Osteocyte (in vitro differentiated cells): ENCODE results near the gene NFATC4. TPM values are rescaled to one million over a fixed set of nuclear protein-coding genes. Genes with fewer than 3 reads are reported as not detected.

Source experiments
- DNase-seq: peaks from one replicate; pipeline ENCODE4 v3.0.0; 2021; ENCODE audit warnings: mixed read lengths; ENCODE audit not compliant: unreplicated experiment; ENCODE audit errors: extremely low spot score
- H3K27ac Mint-ChIP-seq: one replicate; pipeline ENCODE4 v1.8.0; 2021; ENCODE audit warnings: mild to moderate bottlenecking, mixed read lengths; ENCODE audit not compliant: unreplicated experiment
- H3K27me3 Mint-ChIP-seq: one replicate; pipeline ENCODE4 v1.8.0; 2021; ENCODE audit warnings: mixed read lengths; ENCODE audit not compliant: unreplicated experiment
- H3K36me3 Mint-ChIP-seq: one replicate; pipeline ENCODE4 v1.8.0; 2021; ENCODE audit warnings: mixed read lengths; ENCODE audit not compliant: unreplicated experiment
- H3K4me1 Mint-ChIP-seq: one replicate; pipeline ENCODE4 v1.8.0; 2021; ENCODE audit warnings: mixed read lengths; ENCODE audit not compliant: unreplicated experiment
- H3K4me3 Mint-ChIP-seq: one replicate; pipeline ENCODE4 v1.8.0; 2021; ENCODE audit warnings: mild to moderate bottlenecking, moderate library complexity, mixed read lengths; ENCODE audit not compliant: unreplicated experiment
- H3K9me3 Mint-ChIP-seq: one replicate; pipeline ENCODE4 v1.8.0; 2021; ENCODE audit warnings: mixed read lengths; ENCODE audit not compliant: unreplicated experiment
- total RNA-seq: library from RNA; stranded (reverse); gene quantifications from 2 replicates; pipeline ENCODE4 v1.2.1, GENCODE V29; 2021
- TF ChIP-seq, protein P1 (sequence below): fragments of 200-600 bp; sonication (generic); IDR thresholded peaks from 2 replicates; pipeline ENCODE4 v1.5.0; 2021; ENCODE audit warnings: antibody characterized with exemption, mild to moderate bottlenecking, moderate library complexity

Gene NFATC4
- total RNA-seq, 1 donor from 2014 or later = 223 TPM

DNA sequence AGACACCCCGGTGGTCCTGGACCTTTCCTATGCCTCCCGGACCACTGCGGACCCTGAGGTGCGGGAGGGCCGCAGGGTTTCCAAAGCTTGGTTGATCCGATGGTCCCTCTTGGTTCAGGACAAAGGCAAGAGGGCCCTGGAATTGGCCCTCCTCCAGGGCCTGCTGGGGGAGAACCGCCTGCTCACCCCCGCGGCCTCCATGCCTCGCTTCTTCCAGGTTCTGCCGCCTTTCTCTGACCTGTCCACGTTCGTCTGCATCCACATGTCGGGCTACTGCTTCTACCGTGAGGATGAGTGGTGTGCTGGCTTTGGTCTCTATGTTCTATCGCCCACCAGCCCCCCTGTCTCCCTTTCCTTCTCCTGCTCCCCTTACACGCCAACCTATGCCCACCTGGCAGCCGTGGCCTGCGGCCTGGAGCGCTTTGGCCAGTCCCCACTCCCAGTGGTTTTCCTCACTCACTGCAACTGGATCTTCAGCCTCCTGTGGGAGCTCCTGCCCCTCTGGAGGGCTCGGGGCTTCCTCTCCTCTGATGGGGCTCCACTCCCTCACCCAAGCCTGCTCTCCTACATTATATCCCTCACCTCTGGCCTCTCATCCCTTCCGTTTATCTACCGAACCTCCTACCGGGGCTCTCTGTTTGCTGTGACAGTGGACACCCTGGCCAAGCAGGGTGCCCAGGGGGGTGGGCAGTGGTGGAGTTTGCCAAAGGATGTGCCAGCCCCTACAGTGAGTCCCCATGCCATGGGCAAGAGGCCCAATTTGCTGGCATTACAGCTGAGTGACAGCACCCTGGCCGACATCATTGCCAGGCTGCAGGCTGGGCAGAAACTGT, 47.7 kb downstream of the NFATC4 start:
- TF ChIP-seq, protein P1, sequence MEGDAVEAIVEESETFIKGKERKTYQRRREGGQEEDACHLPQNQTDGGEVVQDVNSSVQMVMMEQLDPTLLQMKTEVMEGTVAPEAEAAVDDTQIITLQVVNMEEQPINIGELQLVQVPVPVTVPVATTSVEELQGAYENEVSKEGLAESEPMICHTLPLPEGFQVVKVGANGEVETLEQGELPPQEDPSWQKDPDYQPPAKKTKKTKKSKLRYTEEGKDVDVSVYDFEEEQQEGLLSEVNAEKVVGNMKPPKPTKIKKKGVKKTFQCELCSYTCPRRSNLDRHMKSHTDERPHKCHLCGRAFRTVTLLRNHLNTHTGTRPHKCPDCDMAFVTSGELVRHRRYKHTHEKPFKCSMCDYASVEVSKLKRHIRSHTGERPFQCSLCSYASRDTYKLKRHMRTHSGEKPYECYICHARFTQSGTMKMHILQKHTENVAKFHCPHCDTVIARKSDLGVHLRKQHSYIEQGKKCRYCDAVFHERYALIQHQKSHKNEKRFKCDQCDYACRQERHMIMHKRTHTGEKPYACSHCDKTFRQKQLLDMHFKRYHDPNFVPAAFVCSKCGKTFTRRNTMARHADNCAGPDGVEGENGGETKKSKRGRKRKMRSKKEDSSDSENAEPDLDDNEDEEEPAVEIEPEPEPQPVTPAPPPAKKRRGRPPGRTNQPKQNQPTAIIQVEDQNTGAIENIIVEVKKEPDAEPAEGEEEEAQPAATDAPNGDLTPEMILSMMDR = no peak
- no peak overlapping the region for H3K4me3 Mint-ChIP-seq

DNA sequence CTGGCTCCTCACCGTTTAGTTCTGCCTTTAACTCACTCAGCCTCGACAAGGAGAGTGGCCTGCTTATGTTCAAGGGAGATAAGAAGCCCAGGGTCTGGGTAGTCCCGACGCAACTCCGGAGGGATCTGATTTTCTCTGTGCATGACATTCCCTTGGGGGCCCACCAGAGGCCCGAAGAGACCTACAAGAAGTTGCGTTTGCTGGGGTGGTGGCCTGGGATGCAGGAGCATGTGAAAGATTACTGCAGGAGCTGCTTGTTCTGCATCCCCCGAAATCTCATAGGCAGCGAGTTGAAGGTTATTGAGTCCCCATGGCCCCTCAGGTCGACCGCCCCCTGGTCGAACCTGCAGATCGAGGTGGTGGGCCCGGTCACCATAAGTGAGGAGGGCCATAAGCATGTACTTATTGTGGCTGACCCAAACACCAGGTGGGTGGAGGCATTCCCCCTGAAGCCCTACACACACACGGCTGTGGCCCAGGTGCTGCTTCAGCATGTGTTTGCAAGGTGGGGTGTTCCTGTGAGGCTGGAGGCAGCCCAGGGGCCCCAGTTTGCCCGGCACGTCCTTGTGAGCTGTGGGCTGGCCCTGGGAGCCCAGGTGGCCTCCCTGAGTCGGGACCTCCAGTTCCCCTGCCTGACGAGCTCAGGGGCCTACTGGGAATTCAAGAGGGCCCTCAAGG, 48.4 kb downstream of the NFATC4 start:
- H3K4me3 Mint-ChIP-seq = no peak overlapping the region
- peaks cover 22% of the 10 kb centered on the region for H3K36me3 Mint-ChIP-seq
- no peak overlapping the region for H3K27ac Mint-ChIP-seq
- H3K9me3 Mint-ChIP-seq = no peaks in the 10 kb centered on the region
- no peaks in the 10 kb centered on the region for H3K4me1 Mint-ChIP-seq
- no peak for DNase-seq
- H3K27me3 Mint-ChIP-seq = peaks cover 6% of the 10 kb centered on the region
- TF ChIP-seq, protein P1 = no peak

More for the DNA sequence above, 47.7 kb downstream of the NFATC4 start:
- Mint-ChIP-seq H3K27me3 (peaks cover 6% of the 10 kb centered on the region), H3K36me3 (peaks cover 25% of the 10 kb centered on the region), H3K9me3 (no peaks in the 10 kb centered on the region), H3K27ac (peak overlapping the region; percentile 4), H3K4me1 (no peaks in the 10 kb centered on the region)
- no peak for DNase-seq

DNA sequence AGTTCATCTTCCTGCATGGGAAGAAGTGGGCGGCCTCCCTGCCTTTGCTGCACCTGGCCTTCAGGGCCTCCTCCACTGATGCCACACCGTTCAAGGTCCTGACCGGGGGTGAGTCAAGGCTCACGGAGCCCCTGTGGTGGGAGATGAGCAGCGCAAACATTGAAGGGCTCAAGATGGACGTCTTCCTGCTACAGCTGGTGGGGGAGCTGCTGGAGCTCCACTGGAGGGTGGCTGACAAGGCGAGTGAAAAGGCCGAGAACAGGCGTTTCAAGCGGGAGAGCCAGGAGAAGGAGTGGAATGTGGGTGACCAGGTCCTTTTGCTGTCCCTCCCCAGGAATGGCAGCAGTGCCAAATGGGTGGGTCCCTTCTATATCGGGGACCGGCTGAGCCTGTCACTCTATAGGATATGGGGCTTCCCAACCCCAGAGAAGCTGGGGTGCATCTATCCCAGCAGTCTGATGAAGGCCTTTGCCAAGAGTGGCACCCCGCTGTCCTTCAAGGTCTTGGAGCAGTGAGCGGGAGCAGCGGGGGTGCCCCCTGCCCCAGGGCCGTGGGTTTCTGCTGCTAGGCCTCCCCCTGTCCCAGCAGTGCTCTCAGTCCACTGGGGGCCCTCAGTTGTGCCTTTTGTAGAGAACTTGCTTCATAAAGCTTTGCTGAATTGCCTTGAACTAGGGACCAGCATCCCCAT, 49.1 kb downstream of the NFATC4 start:
- Mint-ChIP-seq H3K4me3 (no peak overlapping the region), H3K4me1 (no peaks in the 10 kb centered on the region), H3K9me3 (no peaks in the 10 kb centered on the region), H3K27ac (no peak overlapping the region), H3K36me3 (peaks cover 22% of the 10 kb centered on the region), H3K27me3 (peaks cover 6% of the 10 kb centered on the region)
- TF ChIP-seq, protein P1 = no peak
- DNase-seq = no peak

DNA sequence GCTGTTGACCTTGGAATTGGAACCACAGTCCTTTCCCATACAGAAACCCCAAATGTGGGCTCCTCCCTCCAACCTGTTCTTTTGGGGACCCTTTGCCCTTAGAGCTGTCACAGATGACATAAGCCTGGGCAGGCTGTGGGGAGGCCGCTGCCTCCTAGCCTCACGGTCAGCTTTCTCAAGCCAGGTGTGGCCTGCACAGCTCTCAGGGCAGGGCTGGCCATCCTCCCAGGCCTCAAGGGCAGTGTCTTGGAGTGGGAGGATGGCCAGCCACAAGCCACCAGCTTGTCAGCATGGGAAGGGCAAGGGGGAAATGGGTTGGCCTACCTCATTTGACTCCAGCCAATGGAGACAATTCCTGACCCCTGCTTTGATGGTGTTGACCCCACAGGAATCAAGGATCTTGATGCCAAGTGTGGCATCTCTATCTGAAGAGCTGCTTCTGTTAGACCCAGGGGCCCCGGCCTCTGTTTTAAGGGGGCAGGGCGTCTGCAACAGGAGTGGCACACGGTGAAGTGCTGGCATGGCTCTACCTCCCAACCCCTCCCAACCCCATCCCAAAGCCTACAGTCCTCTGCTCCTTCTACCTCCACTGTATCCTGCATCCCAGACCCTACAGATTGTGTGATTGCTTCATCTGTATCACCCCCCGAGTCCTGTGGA, 50.0 kb downstream of the NFATC4 start:
- H3K4me3 Mint-ChIP-seq = no peak overlapping the region
- TF ChIP-seq, protein P1 = no peak
- H3K36me3 Mint-ChIP-seq = peaks cover 17% of the 10 kb centered on the region
- no peak for DNase-seq
- H3K4me1 Mint-ChIP-seq = no peaks in the 10 kb centered on the region
- peaks cover 6% of the 10 kb centered on the region for H3K27me3 Mint-ChIP-seq
- no peak overlapping the region for H3K27ac Mint-ChIP-seq
- H3K9me3 Mint-ChIP-seq = no peaks in the 10 kb centered on the region
